T-cell (primary cell): ENCODE data around the gene CCDC90B. TPM values are rescaled to one million over a fixed set of nuclear protein-coding genes. Genes with fewer than 3 reads are reported as not detected.
"Not testable (repeated sequence)": the region's sequence is repeated elsewhere in the genome, so short reads cannot be mapped to it uniquely, and the experiment has no call there.

ENCODE experiments used
- ATAC-seq, 4 experiments: fragments of 200-7000 bp in 3 of 4; fragments of 150-1000 bp in 1 of 4; cut with Tn5 transposase; replicated peaks in 1 of 4; 1 replicate in 3 of 4; 2 replicates in 1 of 4; pipeline ENCODE4 v1.10.0; 2021; ENCODE audit warnings: moderate library complexity in 3 of 4, mild to moderate bottlenecking in 2 of 4, moderate number of reproducible peaks in 1 of 4
- CTCF ChIA-PET, 2 donors: fragments of 300-600 bp; sonication (Branson Sonifier 250); formaldehyde crosslinking; loops; one replicate each; lab custom pipeline; 2022; ENCODE audit warnings: antibody characterized with exemption in 2 of 2; lab: Charles Lee
- POLR2A ChIA-PET, 2 donors: fragments of 300-600 bp; sonication (Branson Sonifier 250); formaldehyde crosslinking; loops; one replicate each; lab custom pipeline; 2022; ENCODE audit warnings: antibody characterized with exemption in 2 of 2; lab: Charles Lee
- DNase-seq, 35 experiments: peaks; one replicate each; pipeline versions ENCODE4 v3.0.0 to v3.0.0-alpha.2; 2013 to 2023
- H3K27ac ChIP-seq: one replicate; pipeline ENCODE4 v1.5.1; 2013; ENCODE audit warnings: low read length
- H3K27me3 ChIP-seq, 2 experiments: replicated peaks in 1 of 2; 1 replicate in 1 of 2; 2 replicates in 1 of 2; pipeline versions ENCODE4 v1.6.1 to v1.7.0; 2013; ENCODE audit warnings: low read length in 1 of 2, mixed read lengths in 1 of 2; ENCODE audit not compliant: control insufficient read depth in 2 of 2, insufficient read depth in 2 of 2; ENCODE audit errors: extremely low read depth in 1 of 2
- H3K36me3 ChIP-seq, 2 donors: 1 replicate in 1 of 2; 2 replicates in 1 of 2; pipeline versions ENCODE4 v1.6.1 to v1.7.0; 2013; ENCODE audit warnings: low read length in 1 of 2; ENCODE audit not compliant: control insufficient read depth in 2 of 2, insufficient read depth in 1 of 2; ENCODE audit errors: extremely low read depth in 1 of 2
- H3K4me1 ChIP-seq, 2 experiments: 1 replicate in 1 of 2; 2 replicates in 1 of 2; pipeline versions ENCODE4 v1.6.1 to v1.7.0; 2013; ENCODE audit warnings: low read length in 2 of 2, mixed read lengths in 1 of 2; ENCODE audit not compliant: insufficient read depth in 2 of 2, control insufficient read depth in 1 of 2; ENCODE audit errors: extremely low read depth in 1 of 2
- H3K4me3 ChIP-seq, 2 donors: 1 replicate in 1 of 2; 2 replicates in 1 of 2; pipeline versions ENCODE4 v1.5.1 to v1.7.0; 2013; ENCODE audit warnings: mild to moderate bottlenecking in 2 of 2, low read length in 1 of 2, moderate library complexity in 1 of 2; ENCODE audit not compliant: control insufficient read depth in 1 of 2; ENCODE audit errors: extremely low read depth in 1 of 2
- H3K9me3 ChIP-seq: 2 replicates; pipeline ENCODE4 v1.7.0; 2013
- H3K27ac Mint-ChIP-seq, 2 donors: one replicate each; pipeline ENCODE4 v1.8.0; 2020 to 2021; ENCODE audit warnings: mild to moderate bottlenecking in 2 of 2, mixed read lengths in 2 of 2
- H3K27me3 Mint-ChIP-seq, 2 donors: one replicate each; pipeline ENCODE4 v1.8.0; 2021 to 2022; ENCODE audit warnings: mixed read lengths in 2 of 2
- H3K36me3 Mint-ChIP-seq: one replicate; pipeline ENCODE4 v1.8.0; 2021; ENCODE audit warnings: mixed read lengths
- H3K4me1 Mint-ChIP-seq, 3 donors: one replicate each; pipeline ENCODE4 v1.8.0; 2020 to 2022; ENCODE audit warnings: mixed read lengths in 3 of 3, mild to moderate bottlenecking in 1 of 3
- H3K4me3 Mint-ChIP-seq, 3 donors: one replicate each; pipeline ENCODE4 v1.8.0; 2020 to 2022; ENCODE audit warnings: mild to moderate bottlenecking in 3 of 3, mixed read lengths in 3 of 3, moderate library complexity in 3 of 3
- H3K9me3 Mint-ChIP-seq, 3 donors: one replicate each; pipeline ENCODE4 v1.8.0; 2020 to 2022; ENCODE audit warnings: mixed read lengths in 3 of 3
- WGBS: methylation state at CpG from one replicate; pipeline ENCODE4 v1.1.5; 2013; ENCODE audit warnings: missing lambda C conversion rate; ENCODE audit not compliant: insufficient coverage; 5-methylcytosine and 5-hydroxymethylcytosine counted together
- total RNA-seq, 35 experiments: library from RNA in 6 of 35; stranded (reverse) in 6 of 35; fragments of 120-200 nt in 1 of 35; gene quantifications; one replicate each; pipeline versions ENCODE4 v1.2.1 to v1.2.4 and lab custom pipeline; 2013 to 2026

Gene CCDC90B
- total RNA-seq, 5 donors from 2014 or later (not counting 1 experiment from before 2014, with no cell fraction given), result 24.3 to 34.4 (median 30.8) TPM

DNA sequence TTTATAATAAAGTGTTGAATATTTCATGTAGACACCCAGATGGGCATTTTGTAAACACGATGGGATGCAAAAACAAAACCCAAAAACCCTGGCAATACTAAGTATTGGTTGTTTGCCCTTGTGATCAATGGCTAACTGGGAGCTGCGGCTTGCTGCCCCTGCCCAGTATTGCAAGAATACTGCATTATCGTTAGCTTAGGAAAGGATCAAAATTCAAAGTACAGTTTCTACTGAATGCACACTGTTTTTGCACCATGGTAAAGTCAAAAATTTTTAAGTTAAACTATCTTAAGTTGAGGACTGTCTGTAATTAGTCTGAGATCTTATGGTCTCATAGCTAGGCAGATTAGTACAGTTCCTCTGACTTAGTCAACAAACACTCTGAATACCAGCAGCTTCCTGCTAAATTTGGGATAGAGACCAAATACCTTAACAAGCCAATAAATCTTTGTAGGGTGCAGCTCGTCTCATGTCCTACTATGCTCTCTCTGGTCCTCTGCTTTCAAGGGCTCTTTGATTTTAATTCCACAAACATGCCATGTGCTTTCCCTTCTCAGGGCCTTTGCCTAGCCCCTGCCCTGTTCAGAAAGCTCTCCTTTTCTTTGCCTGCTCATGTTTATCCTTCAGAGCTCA is 4.0 kb downstream of the CCDC90B start:
- Mint-ChIP-seq H3K4me1 (peaks cover 49 to 57% (median 57%) of the 10 kb centered on the region in 3 donors), H3K9me3 (peaks cover 0 to 1% (median 0%) of the 10 kb centered on the region in 3 donors), H3K27ac (no peak overlapping the region), H3K36me3 (peaks cover 27% of the 10 kb centered on the region), H3K27me3 (no peaks in the 10 kb centered on the region), H3K4me3 (peak overlapping the region in 1 of 3 donors; percentile 35)
- Histone ChIP-seq H3K27me3 (no peaks in the 10 kb centered on the region), H3K9me3 (no peaks in the 10 kb centered on the region), H3K27ac (no peak overlapping the region), H3K36me3 (peaks cover 0 to 12% of the 10 kb centered on the region in 2 donors), H3K4me3 (no peak overlapping the region), H3K4me1 (peaks cover 14 to 16% of the 10 kb centered on the region in 2 experiments)
- DNase-seq (no peak), ATAC-seq (no peak)
- CTCF ChIA-PET, result interaction anchor here (0.6 to 1.6 kb wide), 5 partner anchors 9 to 548 kb away, joined by 3 to 6 read pairs (median 4); no protein-coding TSS in a partner anchor
- POLR2A ChIA-PET, result interaction anchor here (0.6 to 0.7 kb wide), 2 partner anchors 9 to 91 kb away, joined by 3 read pairs; no protein-coding TSS in a partner anchor
- WGBS, result 72% methylated on average over 2 of the region's 4 CpGs

DNA sequence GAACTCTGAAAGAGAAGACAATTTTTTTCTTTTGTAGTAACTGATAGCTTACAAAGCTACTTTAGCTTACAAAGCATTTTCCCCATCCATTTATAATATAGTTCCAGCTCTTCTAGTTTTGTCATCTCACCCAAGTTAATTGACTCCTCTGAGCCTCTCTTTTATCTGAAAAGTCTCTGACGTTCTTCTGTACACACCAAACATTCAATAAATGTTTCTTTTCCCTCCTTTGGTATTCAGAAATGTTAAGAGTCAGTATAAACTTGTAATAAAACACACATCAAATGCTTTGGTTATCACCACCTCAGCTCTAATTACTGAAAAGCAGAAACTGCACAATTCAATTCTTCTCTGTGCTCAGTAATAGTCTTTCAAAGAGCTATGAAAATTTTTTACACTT is 5.9 kb downstream of the CCDC90B start:
- Histone ChIP-seq H3K36me3 (peaks cover 0 to 27% of the 10 kb centered on the region in 2 donors), H3K27ac (no peak overlapping the region), H3K27me3 (no peaks in the 10 kb centered on the region), H3K9me3 (no peaks in the 10 kb centered on the region), H3K4me3 (no peak overlapping the region), H3K4me1 (peaks cover 11 to 13% of the 10 kb centered on the region in 2 experiments)
- Mint-ChIP-seq H3K36me3 (peaks cover 32% of the 10 kb centered on the region), H3K9me3 (no peaks in the 10 kb centered on the region), H3K4me1 (peaks cover 47 to 52% (median 48%) of the 10 kb centered on the region in 3 donors), H3K4me3 (no peak overlapping the region), H3K27ac (no peak overlapping the region), H3K27me3 (no peaks in the 10 kb centered on the region)
- ATAC-seq (no peak), DNase-seq (no peak)
- no CpG with 5 or more reads among the region's 1 CpG for WGBS
- CTCF ChIA-PET, result interaction anchor here in 1 of 2 donors (0.8 to 2.5 kb wide), 5 partner anchors 10 to 379 kb away, joined by 3 to 12 read pairs (median 5); partner anchors contain the start of gene DDIAS
- POLR2A ChIA-PET, result interaction anchor here (0.6 to 0.7 kb wide), 2 partner anchors 12 to 201 kb away, joined by 3 to 4 read pairs; no protein-coding TSS in a partner anchor

DNA sequence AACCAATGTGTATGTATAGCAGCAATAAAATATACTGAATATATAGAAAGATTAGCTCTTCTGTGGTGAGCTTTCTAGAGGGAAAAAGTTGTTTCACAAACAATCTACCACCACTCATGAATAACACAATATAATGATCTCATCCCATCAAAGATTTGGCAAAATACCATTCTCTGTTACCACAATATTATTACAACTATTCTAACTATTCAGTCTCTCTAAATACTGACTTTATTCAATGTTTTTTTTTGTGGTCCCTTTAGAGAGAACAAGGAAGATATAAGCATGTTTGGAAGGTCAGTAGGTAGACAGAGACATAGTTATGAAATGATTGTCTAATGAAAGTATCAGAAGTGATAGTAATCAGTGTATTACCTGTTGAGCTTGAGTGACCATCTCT is 7.8 kb downstream of the CCDC90B start:
- no peak overlapping the region for H3K4me3 ChIP-seq
- peaks cover 0 to 35% of the 10 kb centered on the region in 2 donors for H3K36me3 ChIP-seq
- Mint-ChIP-seq H3K27me3 (no peaks in the 10 kb centered on the region), H3K4me3 (no peak overlapping the region), H3K27ac (no peak overlapping the region), H3K36me3 (peaks cover 42% of the 10 kb centered on the region), H3K9me3 (no peaks in the 10 kb centered on the region), H3K4me1 (peaks cover 28 to 37% (median 30%) of the 10 kb centered on the region in 3 donors)
- ATAC-seq (no peak), DNase-seq (no peak)
- no peaks in the 10 kb centered on the region for H3K4me1 ChIP-seq
- POLR2A ChIA-PET, result interaction anchor here in 1 of 2 donors (0.5 kb wide), 1 partner anchor 117 kb away, joined by 3 read pairs; no protein-coding TSS in a partner anchor
- H3K9me3 ChIP-seq, result no peaks in the 10 kb centered on the region
- no peaks in the 10 kb centered on the region for H3K27me3 ChIP-seq
- CTCF ChIA-PET, result interaction anchor here in 1 of 2 donors (0.6 to 2.5 kb wide), 2 partner anchors 14 to 35 kb away, joined by 6 to 12 read pairs; no protein-coding TSS in a partner anchor
- H3K27ac ChIP-seq, result no peak overlapping the region

DNA sequence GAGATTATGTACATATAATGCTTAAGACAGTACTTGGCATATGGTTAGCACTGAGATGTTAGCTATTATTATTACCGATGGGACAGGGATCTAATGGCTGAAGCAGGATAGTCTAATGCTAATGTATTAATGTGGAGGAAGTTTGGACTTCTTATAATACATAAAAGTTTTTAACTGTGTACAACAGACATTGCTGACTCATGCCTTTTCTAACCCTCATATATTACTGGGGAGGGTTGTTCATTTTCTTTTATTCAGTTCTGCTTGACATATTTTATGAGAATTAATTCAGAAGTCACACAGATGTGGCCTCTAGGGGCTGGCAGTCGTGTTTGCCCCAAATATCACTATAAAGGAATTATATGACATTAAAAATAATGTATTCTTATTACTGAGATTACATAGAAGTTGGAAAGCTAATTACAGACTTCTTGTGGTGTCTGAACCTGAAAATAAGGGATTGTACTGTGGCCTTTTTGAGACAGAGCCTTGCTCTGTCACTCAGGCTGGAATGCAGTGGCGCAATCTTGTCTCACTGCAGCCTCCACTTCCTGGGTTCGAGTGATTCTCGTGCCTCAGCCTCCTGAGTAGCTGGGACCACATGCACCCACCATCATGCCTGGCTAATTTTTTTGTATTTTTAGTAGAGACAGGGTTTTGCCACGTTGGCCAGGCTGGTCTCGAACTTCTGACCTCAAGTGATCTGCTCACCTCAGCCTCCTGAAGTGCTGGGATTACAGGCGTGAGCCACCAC is 10.1 kb downstream of the CCDC90B start:
- WGBS, result 85% methylated on average over 4 of the region's 8 CpGs
- no peaks in the 10 kb centered on the region for H3K9me3 ChIP-seq
- peaks cover 0 to 48% of the 10 kb centered on the region in 2 donors for H3K36me3 ChIP-seq
- H3K4me1 ChIP-seq, result no peaks in the 10 kb centered on the region
- ATAC-seq (no peak), DNase-seq (no peak)
- H3K27me3 ChIP-seq, result no peaks in the 10 kb centered on the region
- Mint-ChIP-seq H3K27ac (no peak overlapping the region), H3K4me1 (peaks cover 10 to 22% (median 14%) of the 10 kb centered on the region in 3 donors), H3K27me3 (no peaks in the 10 kb centered on the region), H3K9me3 (peaks cover 0 to 5% (median 3%) of the 10 kb centered on the region in 3 donors), H3K4me3 (no peak overlapping the region), H3K36me3 (peaks cover 55% of the 10 kb centered on the region)
- no peak overlapping the region for H3K4me3 ChIP-seq
- no peak overlapping the region for H3K27ac ChIP-seq
- ChIA-PET CTCF (interaction anchor here in 1 of 2 donors (1.1 kb wide), 1 partner anchor 26 kb away, joined by 4 read pairs; no protein-coding TSS in a partner anchor), POLR2A (no interaction called here)

DNA sequence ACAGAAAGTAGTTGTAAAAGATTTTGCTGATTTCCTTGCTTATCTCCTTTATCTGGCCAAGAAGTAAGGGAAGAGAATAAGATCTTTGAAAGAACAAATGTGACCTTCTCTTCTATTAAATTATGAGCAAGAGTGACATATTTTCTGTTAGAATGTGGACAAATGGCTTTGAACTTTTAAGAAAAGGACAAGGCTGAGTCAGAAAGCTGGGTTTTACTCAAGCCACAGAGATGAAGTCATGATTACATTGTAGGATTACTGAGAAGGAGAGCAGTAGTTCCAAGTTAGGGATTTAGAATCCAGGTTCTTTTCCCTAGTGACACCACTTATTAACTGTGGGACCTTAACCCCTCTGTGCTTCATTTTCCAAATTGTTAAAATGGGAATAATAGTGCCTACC is 13.5 kb downstream of the CCDC90B start:
- Mint-ChIP-seq H3K9me3 (peaks cover 0 to 5% (median 3%) of the 10 kb centered on the region in 3 donors), H3K4me1 (peaks cover 23 to 35% (median 32%) of the 10 kb centered on the region in 3 donors), H3K27me3 (no peaks in the 10 kb centered on the region), H3K27ac (no peak overlapping the region), H3K36me3 (peaks cover 62% of the 10 kb centered on the region), H3K4me3 (no peak overlapping the region)
- H3K36me3 ChIP-seq, result peaks cover 0 to 38% of the 10 kb centered on the region in 2 donors
- H3K27ac ChIP-seq, result no peak overlapping the region
- ChIA-PET CTCF (interaction anchor here (0.6 to 0.7 kb wide), 2 partner anchors 20 to 1558 kb away, joined by 3 to 5 read pairs; no protein-coding TSS in a partner anchor), POLR2A (interaction anchor here in 1 of 2 donors (0.6 to 0.7 kb wide), 2 partner anchors 10 to 24 kb away, joined by 3 to 8 read pairs; no protein-coding TSS in a partner anchor)
- H3K4me1 ChIP-seq, result no peaks in the 10 kb centered on the region
- no peaks in the 10 kb centered on the region for H3K27me3 ChIP-seq
- DNase-seq (no peak), ATAC-seq (no peak)
- H3K9me3 ChIP-seq, result no peaks in the 10 kb centered on the region
- no peak overlapping the region for H3K4me3 ChIP-seq

DNA sequence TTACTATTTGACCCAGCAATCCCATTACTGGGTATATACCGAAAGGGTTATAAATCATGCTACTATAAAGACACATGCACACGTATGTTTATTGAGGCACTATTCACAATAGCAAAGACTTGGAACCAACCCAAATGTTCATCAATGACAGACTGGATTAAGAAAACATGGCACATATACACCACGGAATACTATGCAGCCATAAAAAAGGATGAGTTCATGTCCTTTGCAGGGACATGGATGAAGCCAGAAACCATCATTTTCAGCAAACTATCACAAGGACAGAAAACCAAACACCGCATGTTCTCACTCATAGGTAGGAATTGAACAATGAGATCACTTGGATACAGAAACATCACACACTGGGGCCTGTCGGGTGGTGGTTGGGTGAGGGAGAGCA is 14.4 kb downstream of the CCDC90B start:
- H3K36me3 ChIP-seq, result peaks cover 3 to 31% of the 10 kb centered on the region in 2 donors
- DNase-seq, ATAC-seq, POLR2A ChIA-PET, H3K27me3 ChIP-seq, H3K4me3 ChIP-seq, H3K27me3 Mint-ChIP-seq, CTCF ChIA-PET, H3K4me1 ChIP-seq, H3K9me3 Mint-ChIP-seq, H3K27ac ChIP-seq, H3K4me3 Mint-ChIP-seq, H3K9me3 ChIP-seq, H3K27ac Mint-ChIP-seq: not testable (repeated sequence)
- WGBS, result 100% methylated on average over 1 of the region's 5 CpGs
- peaks cover 23 to 35% (median 30%) of the 10 kb centered on the region in 3 donors for H3K4me1 Mint-ChIP-seq
- peaks cover 66% of the 10 kb centered on the region for H3K36me3 Mint-ChIP-seq
